CD4-positive, alpha-beta T cell treated with Interleukin-17A for 4 hours (primary cell): ENCODE measurements around the gene CLIC6.
A peak's percentile ranks its signal among the peaks of the same experiment; 100 is the strongest.
"Not testable (repeated sequence)": the region's sequence is repeated elsewhere in the genome, so short reads cannot be mapped to it uniquely, and the experiment has no call there.

Source experiments
- DNase-seq: peaks from one replicate; pipeline ENCODE4 v3.0.0-alpha.2; 2020; ENCODE audit warnings: mixed read lengths

CLIC6 gene

GRCh38 chr21:34653522-34653921 is 15.3 kb upstream of the CLIC6 start:
- no peak for DNase-seq

GRCh38 chr21:34661848-34662247 is 6.9 kb upstream of the CLIC6 start:
- no peak for DNase-seq

- no peak for DNase-seq
These were observed 1.0 kb upstream of the CLIC6 start for GRCh38 chr21:34667761-34668160.

- DNase-seq, result peak; percentile 28
These were observed 520 bp downstream of the CLIC6 start for GRCh38 chr21:34669149-34669879.

GRCh38 chr21:34669880-34670219 is 1.1 kb downstream of the CLIC6 start:
- DNase-seq, result not testable (repeated sequence)

GRCh38 chr21:34670220-34670961 is 1.6 kb downstream of the CLIC6 start:
- no peak for DNase-seq

- no peak for DNase-seq
These were observed 2.2 kb downstream of the CLIC6 start for GRCh38 chr21:34670962-34671348.

GRCh38 chr21:34671462-34671861 is 2.7 kb downstream of the CLIC6 start:
- no peak for DNase-seq

GRCh38 chr21:34671891-34672290 is 3.1 kb downstream of the CLIC6 start:
- DNase-seq, result no peak

- DNase-seq, result no peak
These were observed 4.2 kb downstream of the CLIC6 start for GRCh38 chr21:34673006-34673405.

- DNase-seq, result no peak
These were observed 5.7 kb downstream of the CLIC6 start for GRCh38 chr21:34674468-34674867.

GRCh38 chr21:34675871-34676270 is 7.1 kb downstream of the CLIC6 start:
- DNase-seq, result no peak

GRCh38 chr21:34679051-34679450 is 10.3 kb downstream of the CLIC6 start:
- DNase-seq, result no peak

GRCh38 chr21:34684174-34684876 is 15.5 kb downstream of the CLIC6 start:
- no peak for DNase-seq

- no peak for DNase-seq
These were observed 18.3 kb downstream of the CLIC6 start for GRCh38 chr21:34687065-34687464.

- DNase-seq, result no peak
These were observed 19.0 kb downstream of the CLIC6 start for GRCh38 chr21:34687745-34688144.

- no peak for DNase-seq
These were observed 19.4 kb downstream of the CLIC6 start for GRCh38 chr21:34688145-34688544.

GRCh38 chr21:34688715-34689114 is 19.9 kb downstream of the CLIC6 start:
- no peak for DNase-seq

GRCh38 chr21:34690041-34690792 is 21.4 kb downstream of the CLIC6 start:
- no peak for DNase-seq

- DNase-seq, result no peak
These were observed 22.0 kb downstream of the CLIC6 start for GRCh38 chr21:34690793-34691175.

GRCh38 chr21:34691390-34692032 is 22.7 kb downstream of the CLIC6 start:
- no peak for DNase-seq

GRCh38 chr21:34692458-34693020 is 23.7 kb downstream of the CLIC6 start:
- DNase-seq, result no peak
